Measurements from ENCODE around the gene ITGB1BP1. TPM values are rescaled to one million over a fixed set of nuclear protein-coding genes. Genes with fewer than 3 reads are reported as not detected.

Gene ITGB1BP1
- total RNA-seq, 2 donors from 2014 or later = 38.7 to 64.4 TPM

GRCh38 chr2:9375857-9376428, 47.4 kb downstream of the ITGB1BP1 start:
- Histone ChIP-seq H3K36me3 (peaks cover 24% of the 10 kb centered on the region), H3K4me1 (ENCODE audit: control insufficient read depth in 1 of 2, low read depth in 2 of 2) (peaks cover 18 to 32% of the 10 kb centered on the region in 2 donors), H3K27me3 (replicated peaks; ENCODE audit: insufficient read depth) (no peaks in the 10 kb centered on the region), H3K27ac (no peak overlapping the region), H3K4me3 (no peak overlapping the region), H3K9me3 (no peaks in the 10 kb centered on the region)
- DNase-seq (ENCODE audit: low spot score) (no peak), ATAC-seq (ENCODE audit: insufficient number of reproducible peaks, low FRiP score, low read depth) (no peak)
- TF ChIP-seq CTCF (IDR thresholded peaks at IDR 0.05) = no peak

GRCh38 chr2:9374071-9374730, 49.1 kb downstream of the ITGB1BP1 start:
- ATAC-seq (ENCODE audit: insufficient number of reproducible peaks, low FRiP score, low read depth) (no peak), DNase-seq (ENCODE audit: low spot score) (no peak)
- Histone ChIP-seq H3K36me3 (peaks cover 36% of the 10 kb centered on the region), H3K4me3 (no peak overlapping the region), H3K4me1 (ENCODE audit: control insufficient read depth in 1 of 2, low read depth in 2 of 2) (peaks cover 18 to 24% of the 10 kb centered on the region in 2 donors), H3K9me3 (no peaks in the 10 kb centered on the region), H3K27ac (no peak overlapping the region), H3K27me3 (replicated peaks; ENCODE audit: insufficient read depth) (no peaks in the 10 kb centered on the region)
- TF ChIP-seq CTCF (IDR thresholded peaks at IDR 0.05) = no peak

GRCh38 chr2:9373476-9373875, 49.9 kb downstream of the ITGB1BP1 start:
- ATAC-seq (ENCODE audit: insufficient number of reproducible peaks, low FRiP score, low read depth) (no peak), DNase-seq (ENCODE audit: low spot score) (no peak)
- peaks cover 37% of the 10 kb centered on the region for H3K36me3 ChIP-seq
- peaks cover 12 to 16% of the 10 kb centered on the region in 2 donors for H3K4me1 ChIP-seq (ENCODE audit: control insufficient read depth in 1 of 2, low read depth in 2 of 2)
- H3K27ac ChIP-seq = no peak overlapping the region
- no peaks in the 10 kb centered on the region for H3K27me3 ChIP-seq (replicated peaks; ENCODE audit: insufficient read depth)
- no peak overlapping the region for H3K4me3 ChIP-seq
- TF ChIP-seq CTCF (IDR thresholded peaks at IDR 0.05) = no peak
- H3K9me3 ChIP-seq = no peaks in the 10 kb centered on the region

GRCh38 chr2:9373047-9373446, 50.3 kb downstream of the ITGB1BP1 start:
- ATAC-seq (ENCODE audit: insufficient number of reproducible peaks, low FRiP score, low read depth) (no peak), DNase-seq (ENCODE audit: low spot score) (no peak)
- peaks cover 37% of the 10 kb centered on the region for H3K36me3 ChIP-seq
- no peaks in the 10 kb centered on the region for H3K9me3 ChIP-seq
- H3K4me1 ChIP-seq (ENCODE audit: control insufficient read depth in 1 of 2, low read depth in 2 of 2) = peaks cover 8 to 12% of the 10 kb centered on the region in 2 donors
- no peak overlapping the region for H3K4me3 ChIP-seq
- no peaks in the 10 kb centered on the region for H3K27me3 ChIP-seq (replicated peaks; ENCODE audit: insufficient read depth)
- H3K27ac ChIP-seq = no peak overlapping the region
- no peak for TF ChIP-seq CTCF (IDR thresholded peaks at IDR 0.05)

- no peak for DNase-seq (ENCODE audit: low spot score)
- Histone ChIP-seq H3K9me3 (no peaks in the 10 kb centered on the region), H3K27me3 (replicated peaks; ENCODE audit: insufficient read depth) (no peaks in the 10 kb centered on the region), H3K36me3 (peaks cover 53% of the 10 kb centered on the region), H3K4me3 (no peak overlapping the region), H3K4me1 (ENCODE audit: control insufficient read depth in 1 of 2, low read depth in 2 of 2) (no peaks in the 10 kb centered on the region), H3K27ac (no peak overlapping the region)
- TF ChIP-seq CTCF (IDR thresholded peaks at IDR 0.05) = no peak
- ATAC-seq (ENCODE audit: insufficient number of reproducible peaks, low FRiP score, low read depth) = no peak
Observed at GRCh38 chr2:9370746-9371145, 52.6 kb downstream of the ITGB1BP1 start.
